ENCODE measurements around the gene TRAPPC12. TPM values are rescaled to one million over a fixed set of nuclear protein-coding genes. Genes with fewer than 3 reads are reported as not detected.

The TRAPPC12 gene
- total RNA-seq, 4 donors from 2014 or later = 28.4 to 64.7 (median 55.9) TPM

GRCh38 chr2:3423492-3424170 is 44.1 kb downstream of the TRAPPC12 start:
- H3K27ac ChIP-seq = no peak overlapping the region
- no peaks in the 10 kb centered on the region for H3K4me1 ChIP-seq
- TF ChIP-seq POLR2A (IDR thresholded peaks at IDR 0.05) = no peak
- TF ChIP-seq CTCF (IDR thresholded peaks at IDR 0.05) = peak; percentile 81 to 99 (median 88)
- H3K27me3 ChIP-seq = no peaks in the 10 kb centered on the region
- peaks cover 11 to 98% (median 12%) of the 10 kb centered on the region in 3 donors for H3K36me3 ChIP-seq
- intact Hi-C loops (cut with DNase I) = no loop called here
- H3K4me3 ChIP-seq = no peak overlapping the region
- WGBS, 2 donors = 61 to 63% methylated on average over 19 of the region's 19 CpGs
- DNase-seq = no peak
- H3K9me3 ChIP-seq = no peaks in the 10 kb centered on the region

- TF ChIP-seq CTCF (IDR thresholded peaks at IDR 0.05) = no peak
- no peak for TF ChIP-seq POLR2A (IDR thresholded peaks at IDR 0.05)
- Histone ChIP-seq H3K27me3 (no peaks in the 10 kb centered on the region), H3K4me3 (no peak overlapping the region), H3K9me3 (no peaks in the 10 kb centered on the region), H3K4me1 (no peaks in the 10 kb centered on the region), H3K36me3 (peaks cover 9 to 98% (median 11%) of the 10 kb centered on the region in 3 donors), H3K27ac (no peak overlapping the region)
- WGBS, 2 donors = 88 to 93% methylated on average over 9 of the region's 9 CpGs
- intact Hi-C loops (cut with DNase I) = no loop called here
- DNase-seq = no peak
Observed at GRCh38 chr2:3424171-3424795, 44.8 kb downstream of the TRAPPC12 start.

GRCh38 chr2:3426615-3427014 is 47.1 kb downstream of the TRAPPC12 start:
- DNase-seq = no peak
- H3K36me3 ChIP-seq = peaks cover 9 to 90% (median 11%) of the 10 kb centered on the region in 3 donors
- no peak overlapping the region for H3K4me3 ChIP-seq
- no peaks in the 10 kb centered on the region for H3K27me3 ChIP-seq
- intact Hi-C loops (cut with DNase I) = no loop called here
- TF ChIP-seq CTCF (IDR thresholded peaks at IDR 0.05) (no peak), POLR2A (IDR thresholded peaks at IDR 0.05) (no peak)
- no peak overlapping the region for H3K27ac ChIP-seq
- 94 to 100% methylated on average over 7 to 14 of the region's 14 CpGs for WGBS, 2 donors
- H3K4me1 ChIP-seq = no peaks in the 10 kb centered on the region
- no peaks in the 10 kb centered on the region for H3K9me3 ChIP-seq

GRCh38 chr2:3427272-3427671 is 47.8 kb downstream of the TRAPPC12 start:
- no peak for DNase-seq
- 88 to 91% methylated on average over 4 to 6 of the region's 6 CpGs for WGBS, 2 donors
- Histone ChIP-seq H3K27ac (no peak overlapping the region), H3K4me3 (no peak overlapping the region), H3K9me3 (no peaks in the 10 kb centered on the region), H3K4me1 (no peaks in the 10 kb centered on the region), H3K27me3 (no peaks in the 10 kb centered on the region), H3K36me3 (peaks cover 5 to 90% (median 9%) of the 10 kb centered on the region in 3 donors)
- TF ChIP-seq POLR2A (IDR thresholded peaks at IDR 0.05) (no peak), CTCF (IDR thresholded peaks at IDR 0.05) (no peak)
- intact Hi-C loops (cut with DNase I) = no loop called here

- no peaks in the 10 kb centered on the region for H3K27me3 ChIP-seq
- WGBS, 2 donors = 89 to 90% methylated on average over 10 of the region's 10 CpGs
- H3K4me3 ChIP-seq = no peak overlapping the region
- intact Hi-C loops (cut with DNase I) = no loop called here
- peaks cover 5 to 90% (median 9%) of the 10 kb centered on the region in 3 donors for H3K36me3 ChIP-seq
- no peak overlapping the region for H3K27ac ChIP-seq
- H3K9me3 ChIP-seq = no peaks in the 10 kb centered on the region
- no peaks in the 10 kb centered on the region for H3K4me1 ChIP-seq
- TF ChIP-seq CTCF (IDR thresholded peaks at IDR 0.05) (no peak), POLR2A (IDR thresholded peaks at IDR 0.05) (no peak)
- no peak for DNase-seq
Observed at GRCh38 chr2:3428577-3428976, 49.1 kb downstream of the TRAPPC12 start.

Measured in esophagus squamous epithelium (tissue), 5 donors.